HFF-Myc (cell line): Measurements from ENCODE around the gene LCP1.

Experiments used
- DNase-seq: peaks from one replicate; pipeline ENCODE4 v3.0.0-alpha.2; 2011; ENCODE audit warnings: low read depth; ENCODE audit errors: extremely low read depth
- H3K4me3 ChIP-seq: replicated peaks from 2 replicates; pipeline ENCODE4 v1.5.1; 2011; ENCODE audit warnings: low read depth, mild to moderate bottlenecking, control low read depth, low read length
- TF ChIP-seq, protein P1 (sequence below): IDR thresholded peaks from 2 replicates; pipeline ENCODE4 v1.5.1; 2012; ENCODE audit warnings: mild to moderate bottlenecking, low read depth, low read length, control low read depth; ENCODE audit errors: missing control alignments

Gene LCP1

GRCh38 chr13:46160471-46161066, 21.4 kb downstream of the LCP1 start:
- TF ChIP-seq, protein P1, sequence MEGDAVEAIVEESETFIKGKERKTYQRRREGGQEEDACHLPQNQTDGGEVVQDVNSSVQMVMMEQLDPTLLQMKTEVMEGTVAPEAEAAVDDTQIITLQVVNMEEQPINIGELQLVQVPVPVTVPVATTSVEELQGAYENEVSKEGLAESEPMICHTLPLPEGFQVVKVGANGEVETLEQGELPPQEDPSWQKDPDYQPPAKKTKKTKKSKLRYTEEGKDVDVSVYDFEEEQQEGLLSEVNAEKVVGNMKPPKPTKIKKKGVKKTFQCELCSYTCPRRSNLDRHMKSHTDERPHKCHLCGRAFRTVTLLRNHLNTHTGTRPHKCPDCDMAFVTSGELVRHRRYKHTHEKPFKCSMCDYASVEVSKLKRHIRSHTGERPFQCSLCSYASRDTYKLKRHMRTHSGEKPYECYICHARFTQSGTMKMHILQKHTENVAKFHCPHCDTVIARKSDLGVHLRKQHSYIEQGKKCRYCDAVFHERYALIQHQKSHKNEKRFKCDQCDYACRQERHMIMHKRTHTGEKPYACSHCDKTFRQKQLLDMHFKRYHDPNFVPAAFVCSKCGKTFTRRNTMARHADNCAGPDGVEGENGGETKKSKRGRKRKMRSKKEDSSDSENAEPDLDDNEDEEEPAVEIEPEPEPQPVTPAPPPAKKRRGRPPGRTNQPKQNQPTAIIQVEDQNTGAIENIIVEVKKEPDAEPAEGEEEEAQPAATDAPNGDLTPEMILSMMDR, result peak; percentile 74
- no peak for DNase-seq
- no peak overlapping the region for H3K4me3 ChIP-seq

- TF ChIP-seq, protein P1, result no peak
- no peak overlapping the region for H3K4me3 ChIP-seq
- no peak for DNase-seq
Measured at GRCh38 chr13:46160065-46160464, 21.9 kb downstream of the LCP1 start.

DNA sequence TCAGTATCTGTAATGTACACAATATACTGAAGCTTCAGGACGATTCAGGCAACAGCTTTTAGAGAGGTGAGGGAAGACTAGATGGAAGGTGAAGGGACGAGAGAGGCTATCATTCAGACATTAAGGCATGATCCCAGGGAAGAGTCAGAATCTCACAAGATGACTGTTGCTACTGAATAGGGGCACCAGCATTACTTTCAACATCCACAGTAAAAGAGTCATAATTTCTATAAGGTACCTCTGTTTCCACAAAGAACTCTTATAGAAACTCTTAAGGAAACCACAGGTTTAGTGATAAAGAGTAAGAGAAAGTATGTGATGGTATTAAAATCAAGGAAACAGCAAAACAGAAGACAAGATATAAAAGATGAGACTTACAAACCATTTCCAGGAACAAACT, 23.0 kb downstream of the LCP1 start:
- H3K4me3 ChIP-seq, result no peak overlapping the region
- no peak for DNase-seq
- TF ChIP-seq, protein P1, result no peak

DNA sequence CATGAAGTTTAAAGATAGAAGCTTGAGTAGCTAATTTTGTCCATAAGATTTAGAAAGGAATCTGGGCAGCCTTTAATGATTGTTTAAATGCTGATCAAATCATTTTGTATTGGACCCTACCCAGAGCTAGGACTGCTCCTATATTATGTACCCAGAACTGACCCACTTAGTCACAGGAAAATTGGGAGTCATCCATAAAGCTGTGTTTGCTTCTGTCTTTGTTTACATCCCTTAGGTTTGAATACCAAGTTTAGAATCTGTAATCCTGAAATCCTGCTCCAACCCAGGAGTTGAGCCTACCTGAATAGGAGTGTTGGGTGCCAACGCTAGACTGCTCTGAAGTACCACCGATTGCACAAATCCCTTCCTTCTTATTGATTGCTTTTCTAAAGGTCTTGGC, 23.8 kb downstream of the LCP1 start:
- no peak overlapping the region for H3K4me3 ChIP-seq
- DNase-seq, result no peak
- TF ChIP-seq, protein P1, result no peak

GRCh38 chr13:46154136-46154801, 27.7 kb downstream of the LCP1 start:
- no peak for DNase-seq
- TF ChIP-seq, protein P1, result no peak
- H3K4me3 ChIP-seq, result no peak overlapping the region

DNA sequence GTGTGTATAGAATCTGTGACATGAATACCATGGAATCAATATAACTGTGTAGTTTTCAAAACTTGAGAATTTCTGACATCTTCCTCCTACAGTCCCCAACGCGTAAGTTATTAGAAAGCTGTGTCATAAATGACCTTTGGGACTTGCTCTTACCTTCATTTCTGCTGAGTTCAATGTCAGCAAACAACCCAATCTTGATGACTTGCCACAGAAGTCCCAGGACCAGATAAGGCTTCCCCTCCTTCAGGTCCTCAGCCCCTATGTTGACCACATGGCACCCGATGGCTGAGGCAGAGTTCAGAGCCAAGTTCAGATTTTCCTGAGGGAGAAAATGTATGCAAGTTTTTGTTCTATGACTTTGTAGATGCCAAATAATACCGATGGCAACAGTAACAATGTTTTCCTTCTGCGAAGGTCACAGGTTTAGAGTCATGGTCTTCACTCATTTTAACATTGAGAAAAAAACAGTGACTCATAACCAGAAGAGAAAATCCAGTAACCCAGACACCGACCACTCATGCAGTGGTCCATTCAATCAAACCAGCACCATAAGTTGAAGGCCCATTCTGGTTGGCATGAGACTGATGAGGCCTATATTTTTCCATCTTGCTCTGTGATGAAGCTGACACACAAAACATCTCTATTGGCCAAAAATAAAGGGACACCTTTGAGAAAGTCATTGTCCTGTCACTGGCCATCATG, 29.2 kb downstream of the LCP1 start:
- DNase-seq, result no peak
- TF ChIP-seq, protein P1, result no peak

More for the DNA sequence above, 29.2 kb downstream of the LCP1 start:
- no peak overlapping the region for H3K4me3 ChIP-seq
